Vagina (tissue), 2 donors: ENCODE data around the gene KLHL2.

ENCODE experiments used
- CTCF ChIP-seq, 3 experiments: fragments of 450-650 bp in 2 of 3; fragments of 200-600 bp in 1 of 3; sonication (generic) in 1 of 3; IDR thresholded peaks; one replicate each; pipeline ENCODE4 v1.5.1; 2017 to 2019; ENCODE audit warnings: antibody characterized with exemption in 3 of 3, mild to moderate bottlenecking in 2 of 3, moderate library complexity in 2 of 3
- POLR2A ChIP-seq, 2 donors: fragments of 450-650 bp; IDR thresholded peaks; one replicate each; pipeline ENCODE4 v1.6.1; 2017; ENCODE audit warnings: antibody characterized with exemption in 2 of 2, mild to moderate bottlenecking in 2 of 2, moderate library complexity in 2 of 2
- POLR2AphosphoS5 ChIP-seq, 2 donors: sonication (generic); formaldehyde crosslinking; IDR thresholded peaks; one replicate each; pipeline ENCODE4 v1.9.0; 2017; ENCODE audit warnings: antibody characterized with exemption in 2 of 2, mild to moderate bottlenecking in 2 of 2, low read depth in 1 of 2; ENCODE audit not compliant: insufficient read depth in 1 of 2

- TF ChIP-seq CTCF (IDR thresholded peaks at IDR 0.05) (no peak), POLR2A (IDR thresholded peaks at IDR 0.05) (no peak), POLR2AphosphoS5 (IDR thresholded peaks at IDR 0.05; ENCODE audit: insufficient read depth in 1 of 2, low read depth in 1 of 2) (no peak)
Measured at GRCh38 chr4:165367040-165367439, 159.7 kb downstream of the KLHL2 start.
